ENCODE data around the gene TRIM34.

GRCh38 chr11:5625281-5625680 lies 480 bp downstream of the TRIM34 start:
- TF ChIP-seq CTCF (IDR thresholded peaks at IDR 0.05) (no peak), POLR2A (IDR thresholded peaks at IDR 0.05) (no peak)

Data from stomach (tissue), 4 donors.